H1 (cell line): Measurements from ENCODE around the gene PTPRC. TPM values are rescaled to one million over a fixed set of nuclear protein-coding genes. Genes with fewer than 3 reads are reported as not detected.

Experiments used
- CTCF ChIA-PET: fragments of 300-600 bp; sonication (Branson Sonifier 250); formaldehyde crosslinking; loops from one replicate; lab custom pipeline; 2021; ENCODE audit not compliant: partially characterized antibody; lab: Charles Lee
- POLR2A ChIA-PET: fragments of 300-600 bp; sonication (Branson Sonifier 250); formaldehyde crosslinking; loops from one replicate; lab custom pipeline; 2021; ENCODE audit warnings: inconsistent platforms; ENCODE audit not compliant: partially characterized antibody; lab: Charles Lee
- DNase-seq, 2 experiments: peaks; one replicate each; pipeline versions ENCODE4 v3.0.0 to v3.0.0-alpha.2; 2010 to 2022; ENCODE audit warnings: low spot score in 2 of 2, low read depth in 1 of 2, mixed read lengths in 1 of 2
- FAIRE-seq: peaks from 2 replicates; lab custom pipeline; 2011; peaks lifted over from hg19 to GRCh38; lab: Jason Lieb, UNC
- H2AFZ ChIP-seq: 2 replicates; pipeline ENCODE4 v1.8.1; 2012; ENCODE audit warnings: low read length, inconsistent platforms
- H2AK5ac ChIP-seq: 2 replicates; pipeline ENCODE4 v1.6.1; 2013; ENCODE audit warnings: low read depth, low read length
- H2BK120ac ChIP-seq: replicated peaks from 2 replicates; pipeline ENCODE3; 2013; ENCODE audit warnings: low read depth, low read length, inconsistent platforms
- H2BK12ac ChIP-seq: 2 replicates; pipeline ENCODE4 v1.6.1; 2013; ENCODE audit warnings: low read depth, low read length
- H2BK15ac ChIP-seq: 2 replicates; pipeline ENCODE4 v1.6.1; 2013; ENCODE audit warnings: low read length
- H2BK20ac ChIP-seq: 2 replicates; pipeline ENCODE4 v1.6.1; 2013; ENCODE audit warnings: low read length
- H2BK5ac ChIP-seq: 2 replicates; pipeline ENCODE4 v1.6.1; 2013; ENCODE audit warnings: low read depth, low read length
- H3K14ac ChIP-seq: 2 replicates; pipeline ENCODE4 v1.6.1; 2013; ENCODE audit warnings: inconsistent platforms; ENCODE audit not compliant: insufficient read length
- H3K18ac ChIP-seq: 2 replicates; pipeline ENCODE4 v1.6.1; 2013; ENCODE audit warnings: low read length; ENCODE audit errors: extremely low read depth
- H3K23ac ChIP-seq: 2 replicates; pipeline ENCODE4 v1.6.1; 2013; ENCODE audit warnings: inconsistent platforms; ENCODE audit not compliant: insufficient read length
- H3K23me2 ChIP-seq: 2 replicates; pipeline ENCODE4 v1.6.1; 2013; ENCODE audit warnings: low read depth, low read length
- H3K27ac ChIP-seq: 2 replicates; pipeline ENCODE4 v1.6.1; 2011; ENCODE audit warnings: low read depth, low read length, inconsistent platforms
- H3K27me3 ChIP-seq, 4 experiments: replicated peaks in 1 of 4; 1 replicate in 1 of 4; 2 replicates in 3 of 4; pipeline versions ENCODE4 v1.6.1 to v1.8.1; 2011 to 2013; ENCODE audit warnings: low read length in 3 of 4, mild to moderate bottlenecking in 3 of 4, inconsistent platforms in 2 of 4, mixed read lengths in 2 of 4, moderate library complexity in 1 of 4; ENCODE audit not compliant: control insufficient read depth in 3 of 4, insufficient read depth in 3 of 4; ENCODE audit errors: extremely low read depth in 1 of 4
- H3K36me3 ChIP-seq, 4 experiments: 2 replicates each; pipeline versions ENCODE4 v1.6.1 to v1.8.1; 2011 to 2013; ENCODE audit warnings: mild to moderate bottlenecking in 4 of 4, low read length in 3 of 4, moderate library complexity in 2 of 4, control low read depth in 1 of 4, inconsistent platforms in 1 of 4; ENCODE audit not compliant: insufficient read depth in 4 of 4, control insufficient read depth in 2 of 4
- H3K4ac ChIP-seq: replicated peaks from 2 replicates; pipeline ENCODE3; 2013; ENCODE audit warnings: low read length, low read depth, mixed read lengths, inconsistent platforms; ENCODE audit not compliant: insufficient read length
- H3K4me1 ChIP-seq, 4 experiments: replicated peaks in 1 of 4; 1 replicate in 1 of 4; 2 replicates in 3 of 4; pipeline versions ENCODE4 v1.6.1 to v1.8.1; 2011 to 2013; ENCODE audit warnings: low read length in 3 of 4, inconsistent platforms in 2 of 4, mixed read lengths in 1 of 4; ENCODE audit not compliant: insufficient read depth in 4 of 4, control insufficient read depth in 3 of 4
- H3K4me2 ChIP-seq, 2 experiments: 2 replicates each; pipeline versions ENCODE4 v1.6.1 to v1.8.1; 2011 to 2013; ENCODE audit warnings: low read depth in 2 of 2, low read length in 2 of 2, control low read depth in 1 of 2, inconsistent platforms in 1 of 2, mild to moderate bottlenecking in 1 of 2; ENCODE audit not compliant: insufficient read depth in 1 of 2
- H3K4me3 ChIP-seq, 4 experiments: fragments of 200-600, 300-600 bp in 1 of 4; sonication (generic), shearing (Covaris generic), sonication (Bioruptor Twin) in 1 of 4; 2 replicates each; pipeline versions ENCODE4 v1.5.1 to v1.8.1; 2011 to 2016; ENCODE audit warnings: low read length in 4 of 4, low read depth in 3 of 4, control low read depth in 2 of 4, inconsistent platforms in 2 of 4, mild to moderate bottlenecking in 2 of 4, mixed read lengths in 1 of 4, moderate library complexity in 1 of 4; ENCODE audit not compliant: insufficient read depth in 2 of 4; ENCODE audit errors: extremely low read depth in 1 of 4
- H3K56ac ChIP-seq: replicated peaks from 2 replicates; pipeline ENCODE3; 2013; ENCODE audit warnings: low read depth, mild to moderate bottlenecking, mixed read lengths, low read length, inconsistent platforms; ENCODE audit not compliant: insufficient read length
- H3K79me1 ChIP-seq: 2 replicates; pipeline ENCODE4 v1.6.1; 2013; ENCODE audit warnings: low read depth, low read length, control low read depth
- H3K79me2 ChIP-seq, 2 experiments: 2 replicates each; pipeline versions ENCODE4 v1.6.1 to v1.8.1; 2012 to 2013; ENCODE audit warnings: low read length in 2 of 2, mild to moderate bottlenecking in 2 of 2, inconsistent platforms in 1 of 2; ENCODE audit not compliant: insufficient read depth in 2 of 2, control insufficient read depth in 1 of 2
- H3K9ac ChIP-seq, 4 experiments: replicated peaks in 1 of 4; 1 replicate in 1 of 4; 2 replicates in 3 of 4; pipeline versions ENCODE4 v1.6.1 to v1.8.1; 2011 to 2013; ENCODE audit warnings: low read depth in 3 of 4, low read length in 3 of 4, control low read depth in 2 of 4, mild to moderate bottlenecking in 2 of 4, moderate library complexity in 2 of 4, inconsistent platforms in 1 of 4; ENCODE audit errors: extremely low read depth in 1 of 4
- H3K9me3 ChIP-seq, 2 experiments: 2 replicates each; pipeline versions ENCODE4 v1.6.1 to v1.8.1; 2012 to 2013; ENCODE audit warnings: mild to moderate bottlenecking in 2 of 2, moderate library complexity in 2 of 2, control low read depth in 1 of 2, inconsistent platforms in 1 of 2, low read depth in 1 of 2, low read length in 1 of 2, mixed read lengths in 1 of 2; ENCODE audit not compliant: insufficient read depth in 2 of 2
- H4K20me1 ChIP-seq, 2 experiments: replicated peaks in 1 of 2; 2 replicates each; pipeline versions ENCODE3 to v1.8.1; 2011 to 2013; ENCODE audit warnings: inconsistent platforms in 2 of 2, low read length in 2 of 2, mild to moderate bottlenecking in 1 of 2; ENCODE audit not compliant: insufficient read depth in 2 of 2, control insufficient read depth in 1 of 2
- H4K5ac ChIP-seq: 2 replicates; pipeline ENCODE4 v1.6.1; 2013; ENCODE audit warnings: low read length, low read depth, mixed read lengths, inconsistent platforms; ENCODE audit not compliant: insufficient read length
- H4K8ac ChIP-seq: 2 replicates; pipeline ENCODE4 v1.8.0; 2013; ENCODE audit warnings: mild to moderate bottlenecking, moderate library complexity, low read length, inconsistent platforms; ENCODE audit not compliant: insufficient read depth; ENCODE audit errors: extremely low read depth
- H4K91ac ChIP-seq: replicated peaks from 2 replicates; pipeline ENCODE3; 2013; ENCODE audit warnings: low read length, mixed read lengths, inconsistent platforms; ENCODE audit not compliant: insufficient read length
- CEBPB ChIP-seq: IDR thresholded peaks from 2 replicates; pipeline ENCODE4 v1.6.1; 2012; ENCODE audit warnings: low read depth, low read length
- RBBP5 ChIP-seq: IDR thresholded peaks from 2 replicates; pipeline ENCODE4 v1.7.1; 2012; ENCODE audit warnings: low read depth, mild to moderate bottlenecking, inconsistent platforms, low read length, moderate library complexity, borderline replicate concordance
- WGBS, 2 experiments: shearing (Covaris generic) in 1 of 2; methylation state at CpG; one replicate each; pipeline versions ENCODE4 v1.1.6 to v1.1.7; 2013 to 2015; ENCODE audit warnings: low lambda C conversion rate in 2 of 2, mixed read lengths in 2 of 2, inconsistent platforms in 1 of 2, low coverage in 1 of 2, missing lambda C conversion rate in 1 of 2; ENCODE audit not compliant: insufficient replicate concordance in 2 of 2, insufficient coverage in 1 of 2, insufficient read length in 1 of 2; ENCODE audit errors: extremely low coverage in 1 of 2, missing lambda C conversion rate in 1 of 2; 5-methylcytosine and 5-hydroxymethylcytosine counted together
- polyA plus RNA-seq, 7 experiments: library from polyadenylated mRNA; depleted of rRNA in 3 of 7; stranded (reverse) in 5 of 7; unstranded in 2 of 7; fragments of >200 nt in 5 of 7; fragments of 200-250 nt in 2 of 7; gene quantifications; 1 replicate in 5 of 7; 2 replicates in 1 of 7; 4 replicates in 1 of 7; pipeline versions ENCODE4 v1.2.1 to v1.2.3, GENCODE V29; 2011 to 2013; ENCODE audit warnings: missing spikeins in 2 of 7, mixed read lengths in 2 of 7
- total RNA-seq: library from RNA; stranded (reverse); fragmentation: NEBNext Ultra II Directional; extraction: Animal tissue kit (Norgen Biotek cat#: 25700); gene quantifications from 2 replicates; pipeline ENCODE4 v1.2.1, GENCODE V29; 2021

The PTPRC gene
- total and polyA plus RNA-seq, 2 of the 8 experiments (the other 6 are each of a cell fraction or from before 2014, with no cell fraction given) = 0.05 TPM; not detected in 1

DNA sequence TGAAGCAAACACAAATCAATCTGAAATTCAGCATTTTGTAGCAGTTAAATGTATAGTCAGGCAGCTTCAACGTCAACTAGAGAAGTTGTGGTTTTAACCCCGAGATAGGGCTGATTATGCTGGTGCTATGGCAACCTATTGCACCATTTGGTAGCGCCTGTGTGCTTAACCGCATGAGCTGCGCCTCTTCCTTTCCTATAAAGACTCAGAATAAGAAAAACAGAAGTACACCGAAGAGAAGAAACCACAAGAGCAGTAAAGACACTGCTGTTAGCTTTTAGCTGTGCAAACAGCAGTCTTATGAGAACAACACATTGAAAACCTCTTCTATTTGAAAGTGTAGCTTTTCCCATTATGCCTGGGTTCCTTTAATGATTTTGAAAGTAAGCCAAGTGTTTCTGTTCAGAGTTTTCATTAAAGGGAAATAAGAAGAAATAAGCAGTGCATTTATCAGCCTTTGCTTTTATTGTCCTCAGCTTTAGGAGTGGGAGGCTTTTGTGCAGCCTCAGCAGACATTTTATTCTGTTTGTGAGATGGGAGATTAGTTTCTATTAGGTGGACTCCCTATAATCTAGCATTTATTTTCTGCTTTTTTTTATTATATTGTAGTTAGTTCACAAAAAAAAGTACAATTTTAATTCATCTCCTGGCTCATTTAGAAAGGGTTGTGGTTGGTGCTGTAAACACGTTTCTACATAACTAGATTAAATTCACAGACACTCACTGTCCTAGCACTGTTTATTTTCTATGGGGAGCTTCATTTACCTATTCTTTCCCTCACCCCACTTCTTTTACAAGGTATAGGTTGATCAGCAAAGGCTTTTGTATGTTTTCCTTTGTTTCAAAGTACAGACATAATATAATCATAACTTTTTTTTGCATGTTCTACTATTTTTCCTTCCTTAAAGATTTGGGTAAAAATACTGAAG is 43.3 kb downstream of the PTPRC start:
- Histone ChIP-seq H3K23ac (no peak overlapping the region), H3K9ac (no peak overlapping the region), H2AFZ (peak overlapping the region; percentile 99), H2AK5ac (no peak overlapping the region), H3K56ac (no peak overlapping the region), H4K20me1 (no peaks in the 10 kb centered on the region), H2BK5ac (no peak overlapping the region), H3K27me3 (no peaks in the 10 kb centered on the region), H2BK15ac (no peak overlapping the region), H3K4ac (no peak overlapping the region), H3K4me3 (no peak overlapping the region), H3K36me3 (no peaks in the 10 kb centered on the region), H3K14ac (no peak overlapping the region), H3K23me2 (no peaks in the 10 kb centered on the region), H3K4me1 (no peaks in the 10 kb centered on the region), H4K5ac (no peak overlapping the region), H3K18ac (no peak overlapping the region), H3K79me1 (no peaks in the 10 kb centered on the region), H3K79me2 (no peaks in the 10 kb centered on the region), H3K9me3 (no peaks in the 10 kb centered on the region), H3K4me2 (no peak overlapping the region), H4K91ac (no peak overlapping the region), H2BK120ac (no peak overlapping the region), H2BK12ac (no peak overlapping the region), H4K8ac (no peak overlapping the region), H2BK20ac (no peak overlapping the region), H3K27ac (no peak overlapping the region)
- DNase-seq (no peak), FAIRE-seq (peak; percentile 71)
- 73% methylated on average over 7 of the region's 7 CpGs; no CpG with 5 or more reads in 1 of the 2 experiments for WGBS, 2 experiments
- ChIA-PET CTCF (interaction anchor here (1.0 to 2.4 kb wide), 7 partner anchors 8 to 781 kb away, joined by 3 to 6 read pairs (median 4); no protein-coding TSS in a partner anchor), POLR2A (no interaction called here)
- TF ChIP-seq RBBP5 (no peak), CEBPB (peak; percentile 64)
